CD4-positive, alpha-beta T cell treated with Interferon alpha-2 for 1 hour (primary cell): ENCODE measurements around the gene FRMD4A.
"Not testable (repeated sequence)": the region's sequence is repeated elsewhere in the genome, so short reads cannot be mapped to it uniquely, and the experiment has no call there.

Source experiments
- DNase-seq, 2 donors: peaks; one replicate each; pipeline ENCODE4 v3.0.0-alpha.2; 2020 to 2022

FRMD4A gene

GRCh38 chr10:13970236-13970956 lies 360.3 kb downstream of the FRMD4A start:
- DNase-seq: no peak

- DNase-seq: no peak
Observed at GRCh38 chr10:13969792-13970140, 361.0 kb downstream of the FRMD4A start.

- no peak for DNase-seq
Observed at GRCh38 chr10:13969118-13969791, 361.5 kb downstream of the FRMD4A start.

- no peak for DNase-seq
Observed at GRCh38 chr10:13961853-13962252, 368.9 kb downstream of the FRMD4A start.

GRCh38 chr10:13961097-13961496 lies 369.6 kb downstream of the FRMD4A start:
- no peak for DNase-seq

GRCh38 chr10:13960603-13961002 lies 370.1 kb downstream of the FRMD4A start:
- DNase-seq: no peak

- DNase-seq: no peak
Observed at GRCh38 chr10:13959443-13960359, 371.0 kb downstream of the FRMD4A start.

- no peak for DNase-seq
Observed at GRCh38 chr10:13957856-13958255, 372.9 kb downstream of the FRMD4A start.

- no peak for DNase-seq
Observed at GRCh38 chr10:13956826-13957225, 373.9 kb downstream of the FRMD4A start.

- DNase-seq: no peak
Observed at GRCh38 chr10:13955409-13956068, 375.2 kb downstream of the FRMD4A start.

- not testable (repeated sequence) for DNase-seq
Observed at GRCh38 chr10:13954195-13954594, 376.5 kb downstream of the FRMD4A start.

GRCh38 chr10:13953371-13953770 lies 377.4 kb downstream of the FRMD4A start:
- no peak for DNase-seq

- no peak for DNase-seq
Observed at GRCh38 chr10:13950543-13950939, 380.2 kb downstream of the FRMD4A start.

- no peak for DNase-seq
Observed at GRCh38 chr10:13949844-13950542, 380.7 kb downstream of the FRMD4A start.

GRCh38 chr10:13946209-13946460 lies 384.6 kb downstream of the FRMD4A start:
- DNase-seq: no peak

- no peak for DNase-seq
Observed at GRCh38 chr10:13945390-13946208, 385.1 kb downstream of the FRMD4A start.

- DNase-seq: no peak
Observed at GRCh38 chr10:13944823-13945222, 385.9 kb downstream of the FRMD4A start.

- no peak for DNase-seq
Observed at GRCh38 chr10:13943735-13944398, 386.9 kb downstream of the FRMD4A start.

- no peak for DNase-seq
Observed at GRCh38 chr10:13942035-13942434, 388.7 kb downstream of the FRMD4A start.

- no peak for DNase-seq
Observed at GRCh38 chr10:13939391-13939790, 391.3 kb downstream of the FRMD4A start.

GRCh38 chr10:13938950-13939349 lies 391.8 kb downstream of the FRMD4A start:
- no peak for DNase-seq
